K562 (cell line): ENCODE data around the gene SGMS1. TPM values are rescaled to one million over a fixed set of nuclear protein-coding genes. Genes with fewer than 3 reads are reported as not detected.

Experiments
- CEBPG ChIP-seq, 3 experiments: fragments of 200-800 bp in 1 of 3; sonication (Bioruptor generic) in 1 of 3; sonication (generic) in 1 of 3; formaldehyde crosslinking in 1 of 3; IDR thresholded peaks in 2 of 3; conservative IDR thresholded peaks in 1 of 3; 2 replicates each; pipeline versions ENCODE4 v1.6.1 to v1.8.0; 2016 to 2022; ENCODE audit warnings: missing compliant biosample characterization in 2 of 3, missing genetic modification characterization in 2 of 3, mild to moderate bottlenecking in 1 of 3, missing genetic modification reagents in 1 of 3
- DMBX1 ChIP-seq: fragments of 250-450 bp; sonication (Bioruptor Pico); IDR thresholded peaks from 2 replicates; pipeline ENCODE4 v1.8.0; 2022; ENCODE audit warnings: inconsistent platforms, mild to moderate bottlenecking, moderate library complexity, borderline replicate concordance
- GTF2A2 ChIP-seq: IDR thresholded peaks from 2 replicates; pipeline ENCODE4 v1.6.1; 2016; ENCODE audit warnings: mild to moderate bottlenecking, missing genetic modification characterization, missing compliant biosample characterization
- ILK ChIP-seq: fragments of 450-650 bp; IDR thresholded peaks from 2 replicates; pipeline ENCODE4 v1.6.1; 2016; ENCODE audit warnings: missing genetic modification characterization, low read depth, mild to moderate bottlenecking, missing compliant biosample characterization, moderate library complexity, borderline replicate concordance
- MTA3 ChIP-seq: fragments of 450-650 bp; formaldehyde crosslinking; IDR thresholded peaks from 2 replicates; pipeline ENCODE4 v1.6.1; 2017; ENCODE audit warnings: mild to moderate bottlenecking, borderline replicate concordance
- NFIX ChIP-seq: fragments of 250-450 bp; sonication (Bioruptor Pico); IDR thresholded peaks from 2 replicates; pipeline ENCODE4 v1.4.0; 2020; ENCODE audit warnings: low read depth, mild to moderate bottlenecking, moderate library complexity
- PCBP2 ChIP-seq: fragments of 200-400 bp; formaldehyde crosslinking; IDR thresholded peaks from 2 replicates; pipeline ENCODE4 v1.6.1; 2018; ENCODE audit warnings: low read length, low read depth, mild to moderate bottlenecking, moderate library complexity; ENCODE audit not compliant: poor library complexity, severe bottlenecking
- POLR3A ChIP-seq: IDR thresholded peaks from 2 replicates; pipeline ENCODE4 v1.6.1; 2011; ENCODE audit warnings: borderline replicate concordance, mild to moderate bottlenecking, moderate library complexity; ENCODE audit not compliant: insufficient read length, insufficient read depth; ENCODE audit errors: extremely low read depth
- SMARCC2 ChIP-seq: fragments of 450-650 bp; IDR thresholded peaks from 2 replicates; pipeline ENCODE4 v1.6.1; 2017; ENCODE audit warnings: antibody characterized with exemption, moderate library complexity, mild to moderate bottlenecking, low read depth
- ZFPM2 ChIP-seq: fragments of 250-450 bp; sonication (Bioruptor Pico); IDR thresholded peaks from 2 replicates; pipeline ENCODE4 v1.5.1; 2022; ENCODE audit warnings: mild to moderate bottlenecking
- ZNF212 ChIP-seq: fragments of 450-650 bp; formaldehyde crosslinking; IDR thresholded peaks from 2 replicates; pipeline ENCODE4 v1.4.0; 2020; ENCODE audit warnings: mild to moderate bottlenecking
- ZNF707 ChIP-seq: fragments of 250-450 bp; sonication (Bioruptor Pico); conservative IDR thresholded peaks from 2 replicates; pipeline ENCODE4 v1.8.0; 2022; ENCODE audit warnings: inconsistent platforms, mild to moderate bottlenecking, moderate library complexity
- ZSCAN32 ChIP-seq: fragments of 450-650 bp; formaldehyde crosslinking; IDR thresholded peaks from 2 replicates; pipeline ENCODE4 v1.4.0; 2020; ENCODE audit warnings: mild to moderate bottlenecking, moderate library complexity
- polyA plus RNA-seq, 8 experiments: library from polyadenylated mRNA; depleted of rRNA in 4 of 8; stranded (reverse) in 5 of 8; unstranded in 3 of 8; fragments of >200 nt; fragmentation: Nextera tagmentation in 2 of 8; fragmentation: Illumina TruSeq in 1 of 8; extraction: Ambion mirVana in 2 of 8; extraction: Trizol in 1 of 8; gene quantifications; 2 replicates each; pipeline versions ENCODE4 v1.2.1 to v1.2.3, GENCODE V29; 2011 to 2014; ENCODE audit warnings: inconsistent platforms in 1 of 8, missing spikeins in 1 of 8
- total RNA-seq, 7 experiments: library from RNA; depleted of rRNA in 6 of 7; stranded (reverse); fragments of >200 nt in 6 of 7; fragmentation: Illumina TruSeq in 2 of 7; extraction: Trizol in 2 of 7; gene quantifications; 2 replicates each; pipeline versions ENCODE4 v1.2.1 to v1.2.3, GENCODE V29; 2011 to 2021; ENCODE audit warnings: low replicate concordance in 1 of 7

The SGMS1 gene
- total and polyA plus RNA-seq, 9 of the 15 experiments (the other 6 are each of a cell fraction or from before 2014, with no cell fraction given) = 22.6 to 232 (median 82.2) TPM

DNA sequence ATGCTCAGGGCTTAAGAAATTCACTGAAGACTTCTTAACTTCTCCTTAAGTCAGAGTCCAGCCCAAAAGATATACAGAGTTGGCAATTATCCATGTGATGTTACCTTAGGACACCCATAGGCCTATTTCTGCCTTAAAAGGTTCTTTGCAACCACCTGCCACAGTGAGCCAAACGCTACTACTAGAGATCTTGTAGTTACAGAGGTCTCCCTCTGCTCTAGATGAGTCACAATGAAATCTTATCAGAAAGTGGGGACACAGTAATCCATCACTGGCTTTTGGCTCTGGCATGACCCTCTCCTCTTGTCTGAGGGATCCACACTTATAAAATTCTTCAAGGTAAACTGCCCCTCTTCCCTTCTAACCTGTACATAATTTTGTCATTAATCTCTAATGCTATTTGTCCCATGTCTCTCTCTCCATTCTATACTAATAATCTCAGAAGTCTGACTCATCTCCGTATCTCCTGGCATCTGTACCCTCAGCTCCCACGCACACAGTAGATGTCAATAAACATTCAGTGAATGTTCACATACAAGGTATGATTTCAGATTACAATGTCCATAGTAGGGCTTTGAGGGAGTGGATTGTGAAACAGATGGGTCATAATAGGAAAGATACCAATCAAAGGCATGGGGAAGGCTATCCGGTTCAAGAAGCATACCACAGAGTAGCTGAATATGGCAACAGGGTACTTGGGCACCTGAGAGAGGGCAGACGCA is 112.1 kb downstream of the SGMS1 start (continued):
- TF ChIP-seq DMBX1 (no peak), CEBPG (CRISPR knock-in tag; IDR thresholded peaks at IDR 0.05) (0 out of 2 replicates have a peak, but pooled peaks have one; percentile 28), CEBPG (tag; conservative IDR thresholded peaks at IDR 0.05 in 1 of 2, IDR thresholded peaks at IDR 0.05 in 1 of 2) (peak; percentile 41 to 82), PCBP2 (no peak), GTF2A2 (tag) (no peak), POLR3A (no peak), ZNF212 (CRISPR knock-in tag) (no peak), SMARCC2 (peak; percentile 87), ZSCAN32 (CRISPR knock-in tag) (no peak), NFIX (no peak), ILK (tag) (no peak), MTA3 (no peak), ZNF707 (no peak), ZFPM2 (no peak)
- TF ChIP-seq, all 486 proteins: peak for 40
